AG09309 (cell line): ENCODE measurements around the gene SIGLEC5.
A peak's percentile ranks its signal among the peaks of the same experiment; 100 is the strongest.

ENCODE experiments used
- DNase-seq: peaks from one replicate; pipeline ENCODE4 v3.0.0-alpha.2; 2010; ENCODE audit warnings: low read depth
- H3K4me3 ChIP-seq: 2 replicates; pipeline ENCODE4 v1.5.1; 2011; ENCODE audit warnings: mild to moderate bottlenecking, low read depth, low read length, moderate library complexity; ENCODE audit not compliant: control insufficient read depth
- TF ChIP-seq, protein P1 (sequence below): IDR thresholded peaks from 2 replicates; pipeline ENCODE4 v1.5.1; 2011; ENCODE audit warnings: mild to moderate bottlenecking, low read depth, low read length, inconsistent platforms; ENCODE audit not compliant: insufficient read depth, control insufficient read depth; ENCODE audit errors: missing control alignments

Gene SIGLEC5

DNA sequence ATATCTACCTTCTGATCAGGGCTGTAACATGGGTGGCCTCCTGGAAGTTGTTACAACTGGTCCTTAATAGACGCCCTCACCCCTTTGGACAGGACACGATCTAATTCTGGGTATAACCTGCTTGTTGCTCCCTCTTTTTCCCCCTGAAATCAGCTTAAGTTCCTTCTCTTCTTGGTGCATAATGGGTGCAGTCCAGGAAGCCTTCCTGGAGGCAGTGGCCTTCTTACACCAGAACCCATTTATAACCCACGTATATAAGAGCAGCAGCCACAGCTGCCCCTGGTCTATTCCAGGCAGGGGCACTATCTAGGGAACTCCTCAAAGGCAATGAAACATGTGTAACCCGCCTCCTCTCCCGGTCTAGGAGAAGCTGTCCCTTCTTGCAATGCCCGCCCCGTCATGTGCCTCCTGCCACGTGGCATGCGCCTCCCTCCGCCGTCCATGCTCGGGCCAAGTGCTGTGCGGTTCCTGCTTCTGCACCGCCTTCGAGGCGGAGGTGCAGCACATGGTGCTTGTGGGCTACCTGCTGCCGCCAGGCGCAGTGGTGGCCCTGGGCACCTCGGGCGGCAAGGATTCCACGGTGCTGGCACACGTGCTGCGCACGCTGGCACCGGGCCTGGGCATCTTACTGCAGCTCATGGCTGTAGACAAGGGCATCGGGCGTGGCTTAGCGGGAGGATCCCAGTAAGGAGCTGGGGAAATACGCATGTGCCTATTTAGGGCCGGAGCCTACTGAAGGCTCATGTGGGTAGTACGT, 31.9 kb downstream of the SIGLEC5 start:
- H3K4me3 ChIP-seq: no peak overlapping the region
- TF ChIP-seq, protein P1, sequence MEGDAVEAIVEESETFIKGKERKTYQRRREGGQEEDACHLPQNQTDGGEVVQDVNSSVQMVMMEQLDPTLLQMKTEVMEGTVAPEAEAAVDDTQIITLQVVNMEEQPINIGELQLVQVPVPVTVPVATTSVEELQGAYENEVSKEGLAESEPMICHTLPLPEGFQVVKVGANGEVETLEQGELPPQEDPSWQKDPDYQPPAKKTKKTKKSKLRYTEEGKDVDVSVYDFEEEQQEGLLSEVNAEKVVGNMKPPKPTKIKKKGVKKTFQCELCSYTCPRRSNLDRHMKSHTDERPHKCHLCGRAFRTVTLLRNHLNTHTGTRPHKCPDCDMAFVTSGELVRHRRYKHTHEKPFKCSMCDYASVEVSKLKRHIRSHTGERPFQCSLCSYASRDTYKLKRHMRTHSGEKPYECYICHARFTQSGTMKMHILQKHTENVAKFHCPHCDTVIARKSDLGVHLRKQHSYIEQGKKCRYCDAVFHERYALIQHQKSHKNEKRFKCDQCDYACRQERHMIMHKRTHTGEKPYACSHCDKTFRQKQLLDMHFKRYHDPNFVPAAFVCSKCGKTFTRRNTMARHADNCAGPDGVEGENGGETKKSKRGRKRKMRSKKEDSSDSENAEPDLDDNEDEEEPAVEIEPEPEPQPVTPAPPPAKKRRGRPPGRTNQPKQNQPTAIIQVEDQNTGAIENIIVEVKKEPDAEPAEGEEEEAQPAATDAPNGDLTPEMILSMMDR: no peak
- no peak for DNase-seq

GRCh38 chr19:51595190-51596175, 34.7 kb downstream of the SIGLEC5 start:
- H3K4me3 ChIP-seq: no peak overlapping the region
- no peak for DNase-seq
- TF ChIP-seq, protein P1: no peak

- H3K4me3 ChIP-seq: peak overlapping the region; percentile 64
- TF ChIP-seq, protein P1: no peak
- no peak for DNase-seq
These were observed 35.5 kb downstream of the SIGLEC5 start for GRCh38 chr19:51594774-51595109.

DNA sequence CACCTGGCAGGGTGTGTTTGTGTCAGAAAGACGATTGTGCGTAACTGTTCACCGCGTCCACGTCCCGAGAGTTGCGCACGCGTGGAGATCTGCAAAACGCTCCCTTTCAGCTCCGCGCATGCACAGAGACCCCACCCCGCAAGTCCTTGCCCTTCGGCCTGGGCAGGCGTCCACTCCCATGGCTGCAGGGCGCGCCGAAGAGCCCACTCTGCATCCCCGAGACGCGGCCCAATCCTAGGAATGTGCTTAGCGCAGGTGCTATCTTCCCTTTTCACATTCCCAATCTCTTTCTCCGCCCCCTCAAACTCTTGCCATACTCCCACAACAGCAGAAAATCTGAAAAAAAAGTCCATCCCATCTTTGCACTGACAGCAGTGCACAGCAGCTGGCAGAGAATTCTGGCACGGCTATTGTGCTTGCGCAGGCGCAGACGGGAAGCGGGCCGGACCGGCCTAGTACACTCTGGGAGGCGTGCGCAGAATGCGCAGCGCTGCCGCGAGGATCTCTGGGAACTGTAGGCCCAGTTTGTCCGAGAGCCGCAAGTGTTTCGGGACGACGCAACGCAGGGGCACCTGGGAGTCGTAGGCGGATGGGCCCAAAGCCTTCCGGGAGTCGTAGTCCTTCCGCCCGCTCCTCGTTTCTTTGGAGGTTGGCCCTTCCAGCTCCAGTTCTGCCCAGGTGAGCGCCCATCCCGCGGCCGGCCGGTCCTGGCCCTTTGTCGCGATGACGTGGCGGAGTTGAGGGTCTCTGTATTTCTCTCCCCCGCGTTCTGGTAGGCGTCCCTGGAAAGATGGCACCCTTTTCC, 36.0 kb downstream of the SIGLEC5 start:
- DNase-seq: peak; percentile 88
- peak overlapping the region; percentile 64 for H3K4me3 ChIP-seq
- TF ChIP-seq, protein P1: no peak

DNA sequence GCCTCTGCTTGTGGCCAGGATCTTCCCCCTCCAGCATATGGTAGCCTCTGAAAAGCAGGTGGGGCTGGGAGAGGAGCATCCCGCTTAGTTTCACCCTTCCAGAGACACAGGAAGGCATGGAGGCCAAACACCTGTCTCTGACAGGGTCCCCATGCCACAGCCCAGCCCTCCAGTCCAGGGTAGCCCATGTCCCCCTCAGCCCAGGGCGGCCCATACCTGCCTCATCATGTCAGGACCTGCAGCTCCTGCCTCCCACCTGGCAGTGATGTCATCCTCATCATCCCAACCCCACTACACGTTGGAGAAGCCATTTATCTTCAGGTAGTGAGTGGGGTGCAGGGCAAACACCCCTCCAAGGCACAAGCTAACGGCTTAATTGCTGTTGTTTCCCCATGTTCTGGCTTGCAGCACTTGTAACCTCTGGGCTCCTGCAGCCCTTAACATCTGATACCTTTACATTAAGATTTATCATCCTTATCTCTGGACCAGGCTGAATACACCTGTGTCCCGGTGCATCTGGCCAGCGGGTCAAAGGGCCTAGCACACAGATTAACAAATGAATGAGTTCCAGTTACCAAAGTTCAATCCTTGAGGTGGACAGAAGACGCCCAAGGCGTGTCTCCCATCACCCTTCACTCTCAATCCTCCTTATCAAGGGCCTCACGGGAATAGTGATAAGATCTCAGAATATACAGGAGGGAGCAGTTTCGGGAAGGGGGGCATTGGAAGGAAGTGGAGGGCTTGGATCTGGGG, 36.9 kb downstream of the SIGLEC5 start:
- TF ChIP-seq, protein P1: no peak
- no peak for DNase-seq
- H3K4me3 ChIP-seq: peak overlapping the region; percentile 64
